GM18508 (cell line): ENCODE data around the gene RAPGEF5.

Source experiments
- ATAC-seq: cut with Tn5 transposase; IDR thresholded peaks from one replicate; pipeline ENCODE4 v1.9.1; 2021; ENCODE audit warnings: moderate number of reproducible peaks; ENCODE audit not compliant: insufficient read depth, unreplicated experiment

Gene RAPGEF5

DNA sequence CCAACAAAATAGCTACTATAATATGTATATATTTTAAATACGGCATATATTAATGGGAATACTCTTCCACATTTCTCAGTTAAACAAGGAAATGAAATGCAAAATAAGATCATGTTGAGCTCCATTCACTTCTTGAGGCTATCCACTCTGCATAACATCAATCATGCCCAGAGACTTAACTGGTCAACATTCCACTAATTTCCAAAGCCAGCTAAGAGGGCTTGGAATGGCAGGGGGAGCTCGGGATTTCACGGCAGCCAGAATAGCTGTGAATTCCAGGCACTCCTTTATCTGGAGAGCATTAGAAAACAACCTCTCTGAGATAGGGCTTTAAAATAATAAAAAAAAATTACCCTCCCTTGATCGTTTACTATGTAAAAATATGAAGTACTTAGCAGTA lies 216.4 kb downstream of the RAPGEF5 start:
- no peak for ATAC-seq

DNA sequence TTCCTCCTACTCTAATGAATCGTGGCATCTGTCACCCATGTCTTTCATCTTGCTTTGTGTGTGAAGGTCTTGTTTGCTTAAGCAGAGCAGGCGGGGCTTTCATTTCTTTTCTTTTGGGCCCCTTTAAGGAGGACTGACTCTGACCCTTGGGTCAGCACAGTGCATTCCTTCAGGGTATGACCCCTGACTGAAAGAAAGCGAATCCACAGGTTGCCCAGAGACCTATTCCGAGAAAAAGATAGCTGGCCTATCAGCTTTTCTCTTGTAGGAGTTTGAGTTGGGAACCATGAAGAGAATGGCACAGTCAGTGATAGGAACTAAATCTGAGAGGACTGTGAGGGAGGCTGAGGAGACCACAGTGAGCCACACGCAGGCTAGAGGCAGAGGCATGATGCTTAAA lies 218.1 kb downstream of the RAPGEF5 start:
- no peak for ATAC-seq

DNA sequence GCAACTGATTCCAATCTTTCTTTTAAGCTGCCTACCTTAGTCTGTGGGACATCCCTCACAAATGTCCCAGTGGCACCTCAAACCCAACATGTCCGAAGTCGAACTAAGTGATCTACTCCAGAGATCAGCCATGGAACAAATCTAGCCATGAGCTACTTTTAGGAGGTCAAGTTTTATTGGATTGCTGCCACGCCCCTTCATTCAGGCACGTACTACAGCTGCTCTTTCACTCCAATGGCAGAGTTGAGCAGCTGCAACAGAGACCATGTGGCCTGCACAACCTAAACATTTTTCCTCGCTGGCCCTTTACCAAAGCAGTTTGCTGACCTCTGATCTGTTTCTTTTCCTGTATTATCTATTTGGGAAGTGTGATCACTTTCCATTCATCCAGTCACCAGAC lies 218.8 kb downstream of the RAPGEF5 start:
- no peak for ATAC-seq

DNA sequence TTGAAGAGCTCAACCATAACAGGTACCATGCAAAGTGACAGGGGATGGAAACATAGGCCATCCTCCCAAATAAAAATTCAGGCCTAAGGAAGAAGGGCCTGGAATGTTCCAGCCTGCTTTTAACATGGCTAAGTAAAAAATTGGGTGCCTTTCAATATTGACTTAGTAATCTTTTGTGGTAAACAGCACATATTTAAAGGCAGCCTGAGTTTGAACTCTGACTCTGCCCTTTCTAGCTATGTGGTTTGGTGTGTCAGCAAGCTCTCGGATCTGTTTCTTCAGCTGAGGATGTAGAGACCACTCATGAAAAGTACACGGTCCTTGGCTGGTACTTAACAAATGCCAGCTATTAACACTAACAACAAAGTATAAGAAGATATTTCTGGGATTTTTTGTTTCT lies 219.5 kb downstream of the RAPGEF5 start:
- no peak for ATAC-seq

DNA sequence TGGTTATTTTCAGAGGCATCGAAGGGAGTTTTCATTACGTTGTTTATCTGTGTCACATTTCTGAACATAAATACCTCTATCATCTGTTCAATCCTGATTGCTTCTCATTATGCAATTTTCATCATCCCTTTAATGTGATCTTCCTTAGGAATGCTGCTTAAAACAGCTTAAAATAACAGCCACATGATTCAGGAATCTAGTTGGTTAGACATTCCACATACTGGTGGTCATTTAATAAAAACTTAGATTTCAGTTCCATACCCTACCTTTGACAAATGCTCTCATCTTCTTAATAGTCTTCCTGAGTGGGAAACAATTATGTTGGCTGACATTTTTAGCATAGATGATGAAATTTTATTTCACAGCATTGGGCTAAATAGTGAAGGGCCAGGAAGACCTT lies 219.9 kb downstream of the RAPGEF5 start:
- ATAC-seq = no peak

DNA sequence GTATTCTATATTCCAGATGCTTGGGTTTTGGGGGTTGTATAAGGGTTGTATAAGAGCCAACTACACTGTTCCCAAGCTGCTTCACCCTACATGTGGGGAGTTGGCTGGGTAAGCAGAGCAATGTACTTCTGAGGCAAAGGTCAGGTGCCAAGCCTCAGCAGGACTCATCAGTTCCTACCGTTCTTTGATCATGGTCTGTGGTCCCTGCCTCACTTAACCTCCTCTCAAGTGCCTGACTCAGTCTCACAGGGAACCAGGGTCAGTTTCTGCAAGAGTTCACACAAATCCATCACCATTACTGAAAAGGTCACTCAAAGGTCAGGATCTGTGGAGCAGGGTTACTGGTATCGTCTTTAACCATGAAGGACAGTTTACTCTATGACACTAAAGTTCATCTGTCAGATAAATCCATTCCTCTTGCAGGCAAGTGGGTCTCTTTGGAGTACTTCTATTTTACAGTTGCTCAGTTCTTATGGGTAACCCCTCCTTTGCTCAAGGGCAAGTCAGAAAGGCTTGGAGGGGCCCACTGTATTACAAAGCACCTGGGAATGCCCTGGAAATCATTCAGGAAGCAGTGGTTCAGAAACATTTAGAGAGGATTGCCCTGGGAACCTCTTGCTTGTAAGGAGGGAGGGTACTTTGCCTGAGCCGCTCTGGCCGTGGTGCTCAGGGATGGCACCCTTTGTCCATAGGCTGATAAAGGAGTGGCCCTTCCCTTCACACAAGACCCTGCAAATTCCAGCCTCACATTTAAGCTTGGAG lies 227.0 kb downstream of the RAPGEF5 start:
- no peak for ATAC-seq

DNA sequence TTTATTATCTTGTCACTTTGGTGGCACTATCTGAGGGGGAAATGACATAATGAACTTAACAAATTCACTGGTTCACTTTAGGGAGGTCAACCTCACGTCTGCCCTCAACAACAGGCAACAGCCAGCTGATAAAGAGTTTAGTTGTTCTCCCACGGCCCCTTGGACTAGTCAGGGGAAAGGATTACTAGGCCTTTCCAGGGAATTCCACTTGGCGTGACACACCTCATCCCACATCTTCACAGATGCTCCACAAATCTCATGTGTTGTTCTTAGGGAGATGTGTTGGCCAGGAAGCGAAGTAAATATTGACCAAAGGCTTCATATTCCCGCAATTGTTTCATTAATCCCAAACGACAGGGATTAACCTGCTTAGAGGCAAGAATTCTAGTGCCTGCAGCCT lies 227.8 kb downstream of the RAPGEF5 start:
- ATAC-seq = no peak

DNA sequence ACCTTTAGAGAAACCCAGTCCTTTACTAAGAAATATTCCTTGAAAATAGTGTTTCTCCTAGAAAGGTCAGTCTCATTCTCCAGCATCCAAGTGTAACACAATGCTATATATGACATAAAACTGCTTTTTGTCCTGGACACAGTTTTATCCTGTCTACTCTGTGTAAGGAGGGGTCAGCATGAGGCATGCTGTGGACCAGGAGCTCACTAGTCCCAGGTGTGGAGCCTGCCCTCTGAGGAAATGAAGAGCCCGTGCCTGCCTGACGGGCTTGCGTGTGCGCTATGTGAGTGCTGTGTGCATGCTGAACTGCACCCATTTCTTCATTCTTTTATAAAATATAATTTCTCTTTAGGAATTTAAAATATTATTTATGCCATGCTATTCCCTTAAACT lies 228.4 kb downstream of the RAPGEF5 start:
- no peak for ATAC-seq

DNA sequence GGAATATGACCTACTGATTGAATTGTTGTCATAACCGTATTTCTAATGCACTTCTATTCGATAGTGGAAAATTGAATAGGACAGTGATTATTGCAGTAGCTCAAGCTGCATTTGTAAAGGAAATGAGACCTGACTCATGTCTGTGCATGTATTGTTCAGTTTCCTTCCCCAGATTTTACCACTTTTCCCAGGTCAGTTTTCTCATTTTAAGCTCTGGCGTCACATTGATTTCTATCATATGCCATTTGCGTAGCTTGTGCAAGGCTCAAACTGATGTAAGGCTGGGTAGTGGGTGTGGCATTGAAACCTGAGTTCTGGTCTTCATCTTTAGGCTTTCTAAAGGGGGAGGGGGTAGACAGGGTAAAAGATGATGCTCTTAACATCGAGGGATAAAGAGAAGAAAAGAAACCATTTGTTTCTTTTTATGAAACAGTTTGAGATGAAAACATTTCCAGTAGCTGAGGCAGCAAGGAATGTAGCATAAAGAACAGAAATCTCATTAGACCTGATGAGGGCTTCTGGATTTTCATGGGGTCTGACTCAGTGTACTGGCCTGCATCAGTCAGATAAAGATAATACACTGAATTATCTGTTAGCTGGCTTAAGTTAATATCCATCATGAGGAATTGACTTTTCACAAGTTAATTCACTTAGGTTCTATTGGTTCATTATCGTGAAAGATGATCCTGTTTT lies 229.0 kb downstream of the RAPGEF5 start:
- ATAC-seq = no peak

DNA sequence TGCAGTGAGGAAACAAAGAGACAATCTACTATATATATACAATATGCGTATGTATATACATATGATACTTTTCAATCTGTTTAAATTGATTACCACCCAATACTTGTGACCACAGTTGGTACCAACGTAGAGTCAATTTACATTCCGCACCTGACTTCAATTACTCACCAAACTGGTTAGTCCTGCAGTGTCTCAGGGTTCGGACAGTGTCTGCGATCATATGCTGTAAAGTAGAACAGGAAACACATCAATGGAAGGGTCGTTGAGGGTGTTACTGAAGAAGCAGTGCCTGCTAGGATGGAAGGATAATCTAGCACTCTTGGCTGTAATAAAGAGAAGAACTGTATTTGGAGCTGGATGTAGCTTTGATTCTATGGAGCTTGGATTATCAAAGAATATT lies 231.5 kb downstream of the RAPGEF5 start:
- no peak for ATAC-seq

DNA sequence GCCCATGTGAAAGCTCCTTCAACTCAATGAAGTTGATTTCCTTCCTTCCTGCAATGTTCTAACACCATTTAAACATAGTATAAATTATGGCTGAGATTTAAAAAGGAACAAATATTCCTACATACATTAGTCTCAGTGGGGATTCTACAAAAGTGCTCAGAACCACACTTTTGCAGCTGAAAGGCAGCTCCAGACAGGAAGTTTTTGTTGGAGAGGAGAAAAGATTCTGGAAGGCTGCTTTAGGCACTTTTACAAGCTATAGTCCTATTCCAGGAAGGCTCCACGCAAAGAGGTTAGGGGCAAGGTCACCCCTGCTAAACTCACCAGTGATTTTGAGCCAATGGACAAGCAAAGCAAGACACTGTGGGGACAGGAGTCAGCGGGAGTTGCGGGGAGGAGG lies 232.0 kb downstream of the RAPGEF5 start:
- ATAC-seq = no peak

DNA sequence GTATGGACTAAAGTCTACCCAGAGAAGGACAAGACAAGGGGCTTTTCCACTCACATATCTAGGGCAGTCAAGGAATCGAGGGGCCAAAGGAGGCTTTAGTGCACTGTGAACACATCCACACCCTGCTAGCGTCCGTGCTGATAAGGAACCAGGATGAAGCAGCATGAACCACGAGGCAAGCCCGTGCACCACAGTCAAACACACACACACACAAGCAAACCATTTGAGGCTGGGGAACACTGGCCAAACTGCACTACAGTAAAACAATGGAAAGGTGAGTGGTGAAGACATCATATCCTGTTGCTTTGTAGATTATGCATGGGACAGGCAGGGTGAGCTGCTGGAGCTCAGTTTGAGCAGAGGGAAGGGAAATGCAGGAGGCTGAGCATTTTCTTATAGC lies 233.8 kb downstream of the RAPGEF5 start:
- no peak for ATAC-seq

DNA sequence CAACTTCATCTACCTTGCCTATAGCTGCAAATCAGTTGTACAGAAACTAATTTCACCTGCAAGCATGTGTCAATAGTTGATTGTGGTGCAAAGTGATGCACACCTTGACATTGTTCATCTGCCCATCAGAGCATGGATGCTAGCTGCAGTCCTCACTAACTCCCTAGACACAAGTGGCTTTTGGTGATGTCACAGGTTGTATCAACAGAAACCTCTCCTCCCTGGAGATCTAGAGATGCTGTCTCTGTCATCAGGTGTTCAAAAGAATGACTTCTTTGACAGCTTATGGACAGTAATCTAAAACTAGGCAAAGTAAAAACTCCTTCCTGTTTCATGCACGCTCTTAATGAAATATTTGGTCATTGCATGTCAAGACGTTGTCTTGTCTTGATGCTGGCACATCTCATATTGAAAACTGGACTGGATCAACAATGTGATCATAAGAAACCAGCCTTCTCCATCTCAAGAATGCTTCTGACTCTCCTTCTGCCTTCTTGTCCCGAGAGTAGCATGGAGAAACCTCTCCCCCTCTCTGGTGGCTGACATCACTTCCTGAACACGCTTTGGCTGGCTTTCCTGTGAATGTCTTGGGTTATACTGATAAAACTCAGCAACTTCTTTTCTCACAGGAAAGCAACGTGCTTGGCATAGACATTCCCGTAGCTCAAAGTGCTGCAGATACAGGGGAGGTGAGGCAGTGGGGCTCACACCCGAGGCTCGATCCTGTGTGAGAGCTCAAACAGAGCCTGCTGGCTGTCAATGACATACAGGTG lies 235.1 kb downstream of the RAPGEF5 start:
- ATAC-seq = no peak

DNA sequence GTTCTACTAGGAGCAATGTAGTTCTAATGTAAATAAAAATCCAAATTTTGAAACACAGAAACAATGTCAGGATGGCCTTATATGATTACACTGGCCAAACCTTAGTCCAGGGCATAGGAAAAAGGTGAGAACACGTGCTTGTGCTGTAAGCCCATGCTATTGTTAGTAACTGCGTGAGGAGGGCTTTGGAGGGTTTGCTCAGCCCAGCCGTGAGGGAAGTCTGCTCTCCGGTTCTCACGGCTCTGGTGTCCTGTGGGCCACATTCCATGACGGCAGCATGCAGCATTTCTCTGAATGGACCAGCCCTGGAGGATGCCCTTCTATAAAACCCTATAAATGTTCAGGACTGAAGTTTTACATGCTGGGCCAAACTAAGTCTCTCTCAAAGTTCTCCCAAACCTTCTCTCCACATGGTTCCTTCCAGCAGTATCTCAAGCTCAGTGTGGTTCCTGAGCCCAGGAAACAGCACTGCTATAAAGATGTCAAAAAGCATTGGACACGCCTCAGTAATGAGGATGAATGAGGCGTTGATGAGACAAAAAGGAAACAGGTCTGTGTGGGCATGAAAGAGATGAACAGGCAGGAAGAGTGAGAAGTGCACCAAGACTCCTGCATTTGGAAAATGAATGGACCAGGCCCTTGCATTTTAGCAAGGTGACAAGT lies 236.4 kb downstream of the RAPGEF5 start:
- ATAC-seq = no peak

DNA sequence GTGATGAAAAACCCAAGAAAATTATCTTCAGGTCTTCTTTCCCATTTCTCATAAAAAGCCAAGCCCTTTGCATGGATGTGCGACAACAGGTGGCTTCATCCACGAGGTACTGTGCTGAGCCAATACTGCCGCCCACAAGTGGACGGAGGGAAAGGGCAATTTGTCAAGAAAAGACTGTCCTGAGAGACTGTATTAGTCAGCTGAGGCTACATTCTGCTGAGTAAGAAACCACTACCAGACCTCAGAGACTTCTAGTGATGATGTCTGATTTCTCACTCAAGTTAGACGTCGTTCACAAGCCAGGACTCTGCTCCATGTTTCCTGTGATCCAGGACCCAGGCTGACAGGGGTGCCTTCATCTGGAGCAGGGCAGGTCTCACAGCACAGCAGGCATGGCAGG lies 239.7 kb downstream of the RAPGEF5 start:
- ATAC-seq = no peak

DNA sequence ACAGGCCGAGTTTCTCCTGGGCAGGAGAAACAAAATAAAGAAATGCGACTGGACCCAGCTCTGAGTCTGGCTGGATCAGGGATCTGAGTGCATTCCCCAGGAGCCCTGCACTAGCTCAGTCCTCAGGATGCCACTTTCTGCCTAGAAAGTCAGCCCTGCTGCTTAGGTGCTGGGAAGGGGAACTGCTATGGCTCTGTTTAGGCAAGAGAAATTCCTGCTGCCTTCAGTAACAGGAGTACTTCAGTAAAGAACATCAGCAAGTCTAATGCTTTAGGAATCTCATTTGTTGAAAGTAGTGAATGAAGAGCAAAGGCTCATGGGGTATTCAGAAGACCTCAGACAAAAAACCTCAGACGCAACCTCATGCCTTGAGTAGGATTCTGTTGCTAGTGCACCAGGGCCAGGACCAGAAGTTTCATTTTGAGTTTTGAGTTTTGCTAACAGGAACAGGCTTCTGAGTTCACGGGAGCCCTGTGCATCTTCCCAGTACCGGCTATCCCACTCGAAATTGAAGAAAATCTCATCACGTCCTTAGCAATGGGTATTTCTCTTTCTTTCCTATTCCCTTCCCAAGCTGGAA lies 240.4 kb downstream of the RAPGEF5 start:
- no peak for ATAC-seq

DNA sequence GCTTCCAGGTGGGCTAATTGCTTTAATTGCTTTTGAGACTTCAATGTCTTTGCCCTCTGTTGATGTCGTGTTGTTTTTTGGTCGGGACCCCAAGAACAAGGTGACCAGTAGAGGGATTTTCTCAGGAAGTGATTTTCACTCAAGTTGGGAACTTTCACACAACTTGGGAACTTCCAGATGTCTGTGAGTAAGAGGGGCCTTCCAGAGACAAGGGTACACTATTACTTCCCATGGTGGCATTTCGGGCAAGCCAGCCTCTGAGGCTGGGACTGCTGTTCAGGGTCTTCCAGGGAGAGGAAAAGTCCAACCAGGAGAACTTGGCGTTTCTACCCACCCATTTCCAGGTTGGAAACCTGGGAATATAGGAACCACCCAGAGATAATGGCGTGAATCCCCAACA lies 241.3 kb downstream of the RAPGEF5 start:
- no peak for ATAC-seq

DNA sequence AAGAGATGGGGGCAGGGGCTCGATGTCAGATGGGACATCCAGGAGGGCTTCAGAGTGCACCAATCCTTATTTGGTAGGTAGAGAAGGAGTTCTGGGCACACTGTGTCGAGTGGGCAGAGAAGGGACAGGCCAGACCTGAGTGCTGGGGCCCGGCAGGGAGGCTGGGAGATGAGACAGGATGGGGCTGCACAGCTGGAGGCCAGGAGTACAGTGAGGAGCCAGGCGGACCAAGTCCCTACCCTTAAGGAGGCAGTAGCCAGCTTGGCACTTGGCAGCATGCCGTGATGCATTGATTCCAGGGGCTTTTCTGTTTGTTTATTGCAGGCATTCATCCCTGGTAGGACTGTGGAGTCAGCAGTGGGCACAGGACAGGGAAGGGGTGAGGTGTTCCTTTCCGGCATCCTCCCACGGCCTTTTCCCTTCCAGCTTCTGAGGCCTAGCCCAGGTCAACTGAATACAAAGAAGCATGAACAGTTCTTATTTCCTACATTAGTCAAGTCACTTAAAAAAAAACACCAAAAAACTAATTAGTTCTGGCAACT lies 242.4 kb downstream of the RAPGEF5 start:
- ATAC-seq = no peak

DNA sequence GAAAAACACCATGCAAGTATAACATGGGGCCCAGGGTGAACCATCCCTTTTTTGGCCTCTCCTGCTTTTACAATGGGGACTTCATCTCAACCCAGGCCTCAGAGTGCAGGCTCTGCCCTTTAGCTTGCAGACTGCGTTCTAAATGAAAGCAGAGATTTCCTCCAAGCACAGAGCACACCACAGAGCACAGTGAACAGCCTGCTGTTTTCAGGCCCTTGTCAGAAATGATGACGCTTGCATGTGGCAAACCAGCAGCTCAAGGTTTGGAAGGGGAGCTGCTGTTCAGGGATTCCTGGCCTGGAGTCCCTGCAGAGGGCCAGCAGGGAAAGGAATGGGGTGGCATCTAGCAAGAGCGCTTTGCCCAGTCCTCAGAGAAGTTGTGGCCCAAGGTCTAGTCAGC lies 243.9 kb downstream of the RAPGEF5 start:
- ATAC-seq = no peak

DNA sequence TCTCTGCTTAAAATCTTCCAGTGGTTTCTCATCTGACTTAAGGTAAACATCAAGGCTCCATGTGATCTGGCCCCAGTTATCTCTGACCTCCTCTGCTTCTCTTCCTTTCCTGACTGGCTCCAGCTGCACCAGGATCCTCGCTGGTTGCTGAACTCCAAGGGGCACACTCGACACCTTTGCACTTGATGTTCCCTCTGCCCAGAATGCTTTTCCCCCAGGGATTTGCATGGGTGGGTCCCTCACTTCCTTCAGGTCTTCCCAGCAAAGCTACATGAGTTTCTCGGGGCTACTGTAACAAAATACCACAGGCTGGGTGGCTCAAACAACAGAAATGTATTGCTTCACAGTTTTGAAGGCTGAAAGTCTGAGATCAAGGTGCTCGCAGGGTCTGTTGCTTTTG lies 245.3 kb downstream of the RAPGEF5 start:
- ATAC-seq = no peak
